Neural cell (in vitro differentiated cells): ENCODE results near the gene AFTPH.

Source experiments
- CTCF ChIP-seq: fragments of 450-650 bp; IDR thresholded peaks from 2 replicates; pipeline ENCODE4 v1.5.1; 2014; ENCODE audit warnings: antibody characterized with exemption, mild to moderate bottlenecking, moderate library complexity; ENCODE audit not compliant: poor library complexity, severe bottlenecking
- EP300 ChIP-seq: fragments of 450-650 bp; conservative IDR thresholded peaks from 2 replicates; pipeline ENCODE4 v1.6.1; 2014; ENCODE audit warnings: antibody characterized with exemption, mild to moderate bottlenecking, moderate library complexity; ENCODE audit not compliant: poor library complexity, severe bottlenecking
- EZH2 ChIP-seq: fragments of 200-600, 300-800 bp; shearing (Covaris generic), sonication (generic); IDR thresholded peaks from 2 replicates; pipeline ENCODE4 v1.6.1; 2014; ENCODE audit warnings: antibody characterized with exemption, low read length, borderline replicate concordance, mild to moderate bottlenecking; ENCODE audit not compliant: insufficient read depth, poor library complexity, severe bottlenecking
- POLR2AphosphoS5 ChIP-seq: IDR thresholded peaks from 2 replicates; pipeline ENCODE4 v1.6.1; 2012
- REST ChIP-seq: IDR thresholded peaks from 2 replicates; pipeline ENCODE4 v1.6.1; 2012; ENCODE audit warnings: borderline replicate concordance
- SMC3 ChIP-seq: fragments of 450-650 bp; conservative IDR thresholded peaks from 2 replicates; pipeline ENCODE4 v1.6.1; 2014; ENCODE audit warnings: antibody characterized with exemption, mild to moderate bottlenecking, moderate library complexity; ENCODE audit not compliant: poor library complexity
- TAF1 ChIP-seq: IDR thresholded peaks from 2 replicates; pipeline ENCODE4 v1.6.1; 2012; ENCODE audit warnings: low read depth

- no peak for TF ChIP-seq CTCF
- TF ChIP-seq EP300, result no peak
- no peak for TF ChIP-seq REST
- no peak for TF ChIP-seq POLR2AphosphoS5
- TF ChIP-seq SMC3, result no peak
- TF ChIP-seq EZH2, result no peak
- no peak for TF ChIP-seq TAF1
These were observed 78.3 kb downstream of the AFTPH start for GRCh38 chr2:64602436-64602835.
